Upper lobe of left lung (tissue), 6 donors: ENCODE results near the gene CFAP100. TPM values are rescaled to one million over a fixed set of nuclear protein-coding genes. Genes with fewer than 3 reads are reported as not detected.

Experiments used
- ATAC-seq, 2 donors: fragments of 200-7000 bp; cut with Tn5 transposase; one replicate each; pipeline ENCODE4 v1.9.1; 2022; ENCODE audit warnings: mild to moderate bottlenecking in 2 of 2, moderate library complexity in 2 of 2; ENCODE audit not compliant: low FRiP score in 2 of 2
- DNase-seq, 2 donors: peaks; one replicate each; pipeline ENCODE4 v3.0.0-alpha.2; 2019 to 2020
- H3K27ac ChIP-seq, 4 donors: fragments of 200-600 bp; sonication (generic); one replicate each; pipeline ENCODE4 v1.5.1; 2016 to 2019
- H3K27me3 ChIP-seq, 4 donors: fragments of 200-600 bp; sonication (generic); one replicate each; pipeline ENCODE4 v1.5.1; 2017 to 2019
- H3K36me3 ChIP-seq, 4 donors: fragments of 200-600 bp; sonication (generic); one replicate each; pipeline ENCODE4 v1.5.1; 2016 to 2019
- H3K4me1 ChIP-seq, 4 donors: fragments of 200-600 bp; sonication (generic); one replicate each; pipeline ENCODE4 v1.5.1; 2018 to 2019
- H3K4me3 ChIP-seq, 4 donors: fragments of 200-600 bp; sonication (generic); one replicate each; pipeline ENCODE4 v1.5.1; 2017 to 2019; ENCODE audit warnings: mild to moderate bottlenecking in 2 of 4, moderate library complexity in 1 of 4
- H3K9me3 ChIP-seq, 4 donors: fragments of 200-600 bp; sonication (generic); one replicate each; pipeline ENCODE4 v1.5.1; 2018 to 2019
- CTCF ChIP-seq, 6 experiments: fragments of 450-650 bp in 4 of 6; fragments of 200-600 bp in 2 of 6; sonication (generic) in 2 of 6; IDR thresholded peaks; one replicate each; pipeline ENCODE4 v1.5.1; 2016 to 2019; ENCODE audit warnings: antibody characterized with exemption in 6 of 6
- EP300 ChIP-seq, 4 donors: sonication (generic); formaldehyde crosslinking; IDR thresholded peaks; one replicate each; pipeline ENCODE4 v1.5.1; 2017; ENCODE audit warnings: antibody characterized with exemption in 4 of 4, control low read depth in 2 of 4
- POLR2A ChIP-seq, 4 donors: fragments of 450-650 bp; IDR thresholded peaks; one replicate each; pipeline ENCODE4 v1.5.1; 2016 to 2017; ENCODE audit warnings: antibody characterized with exemption in 4 of 4, mild to moderate bottlenecking in 2 of 4
- POLR2AphosphoS5 ChIP-seq, 2 donors: sonication (generic); formaldehyde crosslinking; IDR thresholded peaks; one replicate each; pipeline ENCODE4 v1.5.1; 2017; ENCODE audit warnings: antibody characterized with exemption in 2 of 2
- WGBS, 2 donors: methylation state at CpG; one replicate each; pipeline ENCODE4 v1.1.5; 2017 to 2018; 5-methylcytosine and 5-hydroxymethylcytosine counted together
- total RNA-seq, 6 donors: library from RNA; depleted of rRNA in 4 of 6; stranded (reverse); fragments of >200 nt in 4 of 6; gene quantifications; one replicate each; pipeline versions ENCODE4 v1.1.0 to v1.2.1, GENCODE V29; 2016 to 2021
- donor health status: DM: no; HTN: no; CAD: no; lungs with moderate emphysema.
- donor health status: DM: no; HTN: yes; CAD: no; lungs with severe emphysema.

The CFAP100 gene
- total RNA-seq, 6 donors from 2014 or later = 0.09 to 57.9 (median 21.6) TPM

GRCh38 chr3:126483321-126483761 lies 88.6 kb downstream of the CFAP100 start:
- ATAC-seq (no peak), DNase-seq (no peak)
- Histone ChIP-seq H3K27me3 (no peaks in the 10 kb centered on the region), H3K4me1 (peaks cover 7 to 17% (median 9%) of the 10 kb centered on the region in 4 donors), H3K36me3 (no peaks in the 10 kb centered on the region), H3K27ac (no peak overlapping the region), H3K9me3 (no peaks in the 10 kb centered on the region), H3K4me3 (no peak overlapping the region)
- TF ChIP-seq POLR2AphosphoS5 (IDR thresholded peaks at IDR 0.05) = no peak
- no peak for TF ChIP-seq POLR2A (IDR thresholded peaks at IDR 0.05)
- TF ChIP-seq EP300 (IDR thresholded peaks at IDR 0.05) = no peak
- no peak for TF ChIP-seq CTCF (IDR thresholded peaks at IDR 0.05)
- 86 to 89% methylated on average over 8 to 13 of the region's 14 CpGs for WGBS, 2 donors

- Histone ChIP-seq H3K36me3 (no peaks in the 10 kb centered on the region), H3K4me1 (peaks cover 7 to 17% (median 9%) of the 10 kb centered on the region in 4 donors), H3K9me3 (no peaks in the 10 kb centered on the region), H3K27ac (no peak overlapping the region), H3K4me3 (no peak overlapping the region), H3K27me3 (no peaks in the 10 kb centered on the region)
- 71 to 76% methylated on average over 3 of the region's 3 CpGs for WGBS, 2 donors
- ATAC-seq (no peak), DNase-seq (no peak)
- no peak for TF ChIP-seq EP300 (IDR thresholded peaks at IDR 0.05)
Observed at GRCh38 chr3:126484148-126484547, 89.4 kb downstream of the CFAP100 start.

GRCh38 chr3:126484662-126485061 lies 90.0 kb downstream of the CFAP100 start:
- no peaks in the 10 kb centered on the region for H3K36me3 ChIP-seq
- ATAC-seq (no peak), DNase-seq (no peak)
- WGBS, 2 donors = 86 to 89% methylated on average over 3 of the region's 3 CpGs
- no peaks in the 10 kb centered on the region for H3K9me3 ChIP-seq
- no peak overlapping the region for H3K27ac ChIP-seq
- no peaks in the 10 kb centered on the region for H3K27me3 ChIP-seq
- peaks cover 7 to 17% (median 9%) of the 10 kb centered on the region in 4 donors for H3K4me1 ChIP-seq
- no peak for TF ChIP-seq EP300 (IDR thresholded peaks at IDR 0.05)
- no peak for TF ChIP-seq CTCF (IDR thresholded peaks at IDR 0.05)
- no peak for TF ChIP-seq POLR2A (IDR thresholded peaks at IDR 0.05)
- no peak for TF ChIP-seq POLR2AphosphoS5 (IDR thresholded peaks at IDR 0.05)
- no peak overlapping the region for H3K4me3 ChIP-seq

- H3K4me3 ChIP-seq = no peak overlapping the region
- no peaks in the 10 kb centered on the region for H3K36me3 ChIP-seq
- DNase-seq (no peak), ATAC-seq (no peak)
- 85 to 94% methylated on average over 8 of the region's 8 CpGs for WGBS, 2 donors
- no peaks in the 10 kb centered on the region for H3K9me3 ChIP-seq
- peaks cover 7 to 17% (median 9%) of the 10 kb centered on the region in 4 donors for H3K4me1 ChIP-seq
- TF ChIP-seq EP300 (IDR thresholded peaks at IDR 0.05) (no peak), CTCF (IDR thresholded peaks at IDR 0.05) (no peak), POLR2AphosphoS5 (IDR thresholded peaks at IDR 0.05) (no peak), POLR2A (IDR thresholded peaks at IDR 0.05) (no peak)
- H3K27ac ChIP-seq = no peak overlapping the region
- H3K27me3 ChIP-seq = no peaks in the 10 kb centered on the region
Observed at GRCh38 chr3:126485176-126485897, 90.6 kb downstream of the CFAP100 start.

- no peak for DNase-seq
- Histone ChIP-seq H3K27me3 (no peaks in the 10 kb centered on the region), H3K27ac (no peak overlapping the region), H3K4me1 (peaks cover 7 to 17% (median 9%) of the 10 kb centered on the region in 4 donors), H3K36me3 (no peaks in the 10 kb centered on the region), H3K9me3 (no peaks in the 10 kb centered on the region), H3K4me3 (no peak overlapping the region)
- WGBS, 2 donors = 95 to 100% methylated on average over 3 to 9 of the region's 9 CpGs
- no peak for TF ChIP-seq POLR2A (IDR thresholded peaks at IDR 0.05)
- TF ChIP-seq CTCF (IDR thresholded peaks at IDR 0.05) = no peak
- TF ChIP-seq EP300 (IDR thresholded peaks at IDR 0.05) = no peak
- TF ChIP-seq POLR2AphosphoS5 (IDR thresholded peaks at IDR 0.05) = no peak
- ATAC-seq = no peak
Observed at GRCh38 chr3:126485956-126486355, 91.2 kb downstream of the CFAP100 start.

Other genes starting within 250 kb of the CFAP100 start
- gene ALDH1L1, start 214.3 kb upstream of the CFAP100 start, total RNA-seq = 10 to 100 TPM in 1 of 6 donors, 1 to 10 TPM in 5; 2.4 to 11.5 (median 4.7) TPM
- gene KLF15, start 37.5 kb upstream of the CFAP100 start, total RNA-seq = 10 to 100 TPM; 21.6 to 52.4 (median 38.3) TPM
- 100 to 1,000 TPM in 1 of 6 donors, 10 to 100 TPM in 5; 35.9 to 112 (median 53.5) TPM for gene ZXDC, start 81.0 kb downstream of the CFAP100 start, total RNA-seq
- not detected for gene UROC1, start 122.9 kb downstream of the CFAP100 start, total RNA-seq
- 1 to 10 TPM in 3 of 6 donors, under 1 TPM in 1, not detected in 2; 0.57 to 3.1 (median 2.0) TPM for gene CHST13, start 129.2 kb downstream of the CFAP100 start, total RNA-seq
- not detected for gene C3orf22, start 164.0 kb downstream of the CFAP100 start, total RNA-seq